Measurements from ENCODE around the gene PDE8B.

- TF ChIP-seq CTCF (conservative IDR thresholded peaks at IDR 0.05) = no peak
- no peak for TF ChIP-seq EZH2 (IDR thresholded peaks at IDR 0.05; ENCODE audit: low read depth)
Observed at GRCh38 chr5:77397686-77398292, 187.3 kb downstream of the PDE8B start.
